ENCODE results near the gene HSCB.

DNA sequence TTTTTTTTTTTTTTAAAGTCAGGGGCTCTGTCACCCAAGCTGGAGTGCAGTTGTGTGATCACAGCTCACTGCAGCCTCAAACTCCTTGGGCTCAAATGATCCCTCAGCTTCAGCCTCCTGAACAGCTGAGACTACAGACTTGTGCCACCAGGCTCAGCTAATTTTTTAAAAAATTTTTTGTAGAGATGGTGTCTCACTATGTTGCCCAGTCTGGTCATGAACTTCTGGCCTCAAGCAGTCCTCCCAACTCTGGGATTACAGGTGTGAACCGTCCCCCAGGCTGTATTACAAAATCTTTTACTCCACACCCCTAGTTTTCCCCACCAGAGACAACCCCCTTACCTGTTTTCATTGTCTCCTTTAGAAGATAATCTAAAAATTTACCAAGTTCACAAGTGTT lies 32.5 kb downstream of the HSCB start:
- no peak for TF ChIP-seq POLR2A (IDR thresholded peaks at IDR 0.05)
- TF ChIP-seq, protein P1, sequence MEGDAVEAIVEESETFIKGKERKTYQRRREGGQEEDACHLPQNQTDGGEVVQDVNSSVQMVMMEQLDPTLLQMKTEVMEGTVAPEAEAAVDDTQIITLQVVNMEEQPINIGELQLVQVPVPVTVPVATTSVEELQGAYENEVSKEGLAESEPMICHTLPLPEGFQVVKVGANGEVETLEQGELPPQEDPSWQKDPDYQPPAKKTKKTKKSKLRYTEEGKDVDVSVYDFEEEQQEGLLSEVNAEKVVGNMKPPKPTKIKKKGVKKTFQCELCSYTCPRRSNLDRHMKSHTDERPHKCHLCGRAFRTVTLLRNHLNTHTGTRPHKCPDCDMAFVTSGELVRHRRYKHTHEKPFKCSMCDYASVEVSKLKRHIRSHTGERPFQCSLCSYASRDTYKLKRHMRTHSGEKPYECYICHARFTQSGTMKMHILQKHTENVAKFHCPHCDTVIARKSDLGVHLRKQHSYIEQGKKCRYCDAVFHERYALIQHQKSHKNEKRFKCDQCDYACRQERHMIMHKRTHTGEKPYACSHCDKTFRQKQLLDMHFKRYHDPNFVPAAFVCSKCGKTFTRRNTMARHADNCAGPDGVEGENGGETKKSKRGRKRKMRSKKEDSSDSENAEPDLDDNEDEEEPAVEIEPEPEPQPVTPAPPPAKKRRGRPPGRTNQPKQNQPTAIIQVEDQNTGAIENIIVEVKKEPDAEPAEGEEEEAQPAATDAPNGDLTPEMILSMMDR (IDR thresholded peaks at IDR 0.05) = no peak
- TF ChIP-seq POLR2AphosphoS5 (IDR thresholded peaks at IDR 0.05) = no peak

Measured in sigmoid colon (tissue), 4 donors.